Neural progenitor cell (in vitro differentiated cells): ENCODE results near the gene HLA-DQB1.
"Not testable (repeated sequence)": the region's sequence is repeated elsewhere in the genome, so short reads cannot be mapped to it uniquely, and the experiment has no call there.

Source experiments
- EZH2phosphoT487 ChIP-seq: fragments of 200-600 bp; sonication (generic); IDR thresholded peaks from 2 replicates; pipeline ENCODE4 v1.6.1; 2017; ENCODE audit warnings: antibody characterized with exemption
- TF ChIP-seq, protein P1 (sequence below): fragments of 200-600 bp; sonication (generic); IDR thresholded peaks from 2 replicates; pipeline ENCODE4 v1.5.1; 2017; ENCODE audit warnings: antibody characterized with exemption, mild to moderate bottlenecking

DNA sequence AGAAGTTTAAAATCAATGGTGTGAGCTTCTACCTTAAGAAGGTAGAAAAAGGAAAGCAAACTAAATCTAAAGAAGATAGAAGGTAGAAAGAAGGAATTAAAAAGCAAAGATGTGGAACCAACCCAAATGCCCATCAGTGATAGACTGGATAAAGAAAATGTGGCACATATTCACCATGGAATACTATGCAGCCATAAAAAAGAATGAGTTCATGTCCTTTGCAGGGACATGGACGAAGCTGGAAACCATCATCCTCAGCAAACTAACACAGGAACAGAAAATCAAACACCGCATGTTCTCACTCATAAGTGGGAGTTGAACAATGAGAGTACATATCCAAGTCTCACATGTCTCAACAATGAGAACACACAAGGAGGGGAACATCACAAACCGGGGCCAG, 38.7 kb upstream of the HLA-DQB1 start:
- not testable (repeated sequence) for TF ChIP-seq EZH2phosphoT487
- TF ChIP-seq, protein P1, sequence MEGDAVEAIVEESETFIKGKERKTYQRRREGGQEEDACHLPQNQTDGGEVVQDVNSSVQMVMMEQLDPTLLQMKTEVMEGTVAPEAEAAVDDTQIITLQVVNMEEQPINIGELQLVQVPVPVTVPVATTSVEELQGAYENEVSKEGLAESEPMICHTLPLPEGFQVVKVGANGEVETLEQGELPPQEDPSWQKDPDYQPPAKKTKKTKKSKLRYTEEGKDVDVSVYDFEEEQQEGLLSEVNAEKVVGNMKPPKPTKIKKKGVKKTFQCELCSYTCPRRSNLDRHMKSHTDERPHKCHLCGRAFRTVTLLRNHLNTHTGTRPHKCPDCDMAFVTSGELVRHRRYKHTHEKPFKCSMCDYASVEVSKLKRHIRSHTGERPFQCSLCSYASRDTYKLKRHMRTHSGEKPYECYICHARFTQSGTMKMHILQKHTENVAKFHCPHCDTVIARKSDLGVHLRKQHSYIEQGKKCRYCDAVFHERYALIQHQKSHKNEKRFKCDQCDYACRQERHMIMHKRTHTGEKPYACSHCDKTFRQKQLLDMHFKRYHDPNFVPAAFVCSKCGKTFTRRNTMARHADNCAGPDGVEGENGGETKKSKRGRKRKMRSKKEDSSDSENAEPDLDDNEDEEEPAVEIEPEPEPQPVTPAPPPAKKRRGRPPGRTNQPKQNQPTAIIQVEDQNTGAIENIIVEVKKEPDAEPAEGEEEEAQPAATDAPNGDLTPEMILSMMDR = not testable (repeated sequence)
